Heart left ventricle (tissue), 16 donors: ENCODE measurements around the gene UBAP1L. TPM values are rescaled to one million over a fixed set of nuclear protein-coding genes. Genes with fewer than 3 reads are reported as not detected.

ENCODE experiments used
- ATAC-seq, 4 donors: fragments of 200-7000 bp; cut with Tn5 transposase; one replicate each; pipeline ENCODE4 v1.9.1; 2020 to 2022; ENCODE audit warnings: moderate library complexity in 4 of 4, mild to moderate bottlenecking in 3 of 4, moderate number of reproducible peaks in 1 of 4
- DNase-seq, 5 donors: peaks; one replicate each; pipeline ENCODE4 v3.0.0-alpha.2; 2020
- H3K27ac ChIP-seq, 12 donors: fragments of 200-600 bp; sonication (generic) in 4 of 12; one replicate each; pipeline versions ENCODE4 v1.5.0 to v1.8.0; 2016 to 2022; ENCODE audit warnings: mild to moderate bottlenecking in 2 of 12
- H3K27me3 ChIP-seq, 9 donors: fragments of 200-600 bp; sonication (generic) in 2 of 9; one replicate each; pipeline versions ENCODE4 v1.5.1 to v1.8.0; 2016 to 2022; ENCODE audit warnings: mild to moderate bottlenecking in 3 of 9
- H3K36me3 ChIP-seq, 9 donors: fragments of 200-600 bp; sonication (generic) in 2 of 9; one replicate each; pipeline versions ENCODE4 v1.5.0 to v1.8.0; 2018 to 2022; ENCODE audit warnings: mild to moderate bottlenecking in 2 of 9
- H3K4me1 ChIP-seq, 12 donors: fragments of 200-600 bp; sonication (generic) in 4 of 12; one replicate each; pipeline versions ENCODE4 v1.5.0 to v1.8.0; 2016 to 2022; ENCODE audit warnings: mild to moderate bottlenecking in 3 of 12
- H3K4me3 ChIP-seq, 12 donors: fragments of 200-600 bp; sonication (generic) in 4 of 12; one replicate each; pipeline versions ENCODE4 v1.5.0 to v1.8.0; 2017 to 2022; ENCODE audit warnings: mild to moderate bottlenecking in 9 of 12, moderate library complexity in 4 of 12
- H3K9me3 ChIP-seq, 12 donors: fragments of 200-600 bp; sonication (generic) in 4 of 12; one replicate each; pipeline versions ENCODE4 v1.5.0 to v1.8.0; 2016 to 2022; ENCODE audit warnings: mild to moderate bottlenecking in 1 of 12
- POLR2A ChIP-seq, 2 donors: fragments of 450-650 bp; IDR thresholded peaks; one replicate each; pipeline ENCODE4 v1.6.1; 2017; ENCODE audit warnings: antibody characterized with exemption in 2 of 2, mild to moderate bottlenecking in 2 of 2, moderate library complexity in 2 of 2
- WGBS, 4 donors: extraction: QIAGEN DNeasy Blood & Tissue Kit in 2 of 4; methylation state at CpG; one replicate each; pipeline versions ENCODE4 v1.1.5 to v1.1.7; 2013 to 2018; 5-methylcytosine and 5-hydroxymethylcytosine counted together
- intact Hi-C, 10 donors: fragments of 100-400 bp; cut with DNase I; formaldehyde crosslinking; loops; one replicate each; pipeline versions ENCODE4 v1.11.1 to v1.14.2; 2022
- polyA plus RNA-seq, 2 donors: library from polyadenylated mRNA; stranded (reverse); fragments of 200-250 nt; gene quantifications; one replicate each; pipeline ENCODE4 v1.2.3, GENCODE V29; 2013
- total RNA-seq, 9 donors: library from RNA; depleted of rRNA in 2 of 9; stranded (reverse); fragments of >200 nt in 2 of 9; fragmentation: NEBNext Ultra II Directional in 3 of 9; extraction: Animal tissue kit (Norgen Biotek cat#: 25700) in 3 of 9; gene quantifications; one replicate each; pipeline versions ENCODE4 v1.1.0 to v1.2.4, GENCODE V29; 2016 to 2023
- TF ChIP-seq, protein P1 (sequence below), 12 donors: fragments of 200-600 bp; sonication (generic) in 4 of 12; IDR thresholded peaks; one replicate each; pipeline versions ENCODE4 v1.5.0 to v1.8.0; 2018 to 2022; ENCODE audit warnings: antibody characterized with exemption in 12 of 12, mild to moderate bottlenecking in 5 of 12
- donor health status: ischemic (EF 13 %, LVEDD 7.1; RV severe dilation, severe dysfunction).
- donor health status: healthy with polysubstance abuse.
- donor health status: DM: no; HTN: yes; CAD: no.
- donor health status: DM: no; HTN: no; CAD: no.
- donor health status: ischemic (EF 25% LVEDD 6.9; RV normal size, moderate dysfunction).
- donor health status: ischemic (EF 25% LVEDD 5.7; RV mildly dilated, moderate dysfunction).
- donor health status: healthy.
- donor health status: DM: yes; HTN: yes; CAD: no.
- donor health status: ischemic (EF 35%, LVEDD 5.7; RV mildly dilated, moderate dysfunction).
- donor health status: nonischemic (EF 11% LVEDD 7.7; RV severe dilation, severe dysfunction).
- donor health status: DM: yes; HTN: yes; CAD: no.
- donor health status: PGD.
- donor health status: ischemic (EF 29% LVEDD 5.4; RV normal size, mild dysfunction).
- donor health status: nonischemic (EF 23%, LVEDD 6.1; RV moderate dilation, normal function).

Gene UBAP1L
- total and polyA plus RNA-seq, 11 donors: 0.51 to 2.2 (median 1.3) TPM

DNA sequence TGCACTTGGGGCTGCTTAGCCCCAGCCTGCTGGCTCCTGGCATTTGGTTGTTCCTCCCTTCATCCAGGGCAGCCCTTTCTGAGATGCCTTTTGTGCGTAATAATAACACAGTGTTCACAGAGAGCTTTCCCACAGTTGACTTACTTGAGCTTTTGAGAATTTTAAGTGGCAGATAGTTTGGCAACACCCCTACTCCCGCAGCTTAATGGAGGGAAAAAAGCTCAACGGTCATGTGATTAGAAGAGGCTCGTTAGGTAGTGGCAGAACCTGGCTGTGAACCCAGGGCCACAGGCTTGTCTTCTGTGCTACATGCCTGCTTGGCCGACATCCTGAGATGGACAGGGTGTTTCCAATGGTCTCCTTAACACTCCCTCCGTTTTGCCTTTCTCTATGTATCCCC lies 33.7 kb downstream of the UBAP1L start:
- DNase-seq: peak in 2 of 5 donors; percentile 32 to 52
- Histone ChIP-seq H3K27ac (peak overlapping the region in 9 of 12 donors; percentile 32 to 92 (median 64)), H3K36me3 (no peaks in the 10 kb centered on the region), H3K4me3 (no peak overlapping the region), H3K4me1 (peaks cover 8 to 88% (median 44%) of the 10 kb centered on the region in 12 donors), H3K27me3 (peaks cover 0 to 20% (median 0%) of the 10 kb centered on the region in 9 donors), H3K9me3 (no peaks in the 10 kb centered on the region)
- intact Hi-C loops: loop anchor here in 2 of 10 donors (10.0 kb wide), 1 partner anchor 46 kb away; no protein-coding TSS in a partner anchor
- TF ChIP-seq, protein P1, sequence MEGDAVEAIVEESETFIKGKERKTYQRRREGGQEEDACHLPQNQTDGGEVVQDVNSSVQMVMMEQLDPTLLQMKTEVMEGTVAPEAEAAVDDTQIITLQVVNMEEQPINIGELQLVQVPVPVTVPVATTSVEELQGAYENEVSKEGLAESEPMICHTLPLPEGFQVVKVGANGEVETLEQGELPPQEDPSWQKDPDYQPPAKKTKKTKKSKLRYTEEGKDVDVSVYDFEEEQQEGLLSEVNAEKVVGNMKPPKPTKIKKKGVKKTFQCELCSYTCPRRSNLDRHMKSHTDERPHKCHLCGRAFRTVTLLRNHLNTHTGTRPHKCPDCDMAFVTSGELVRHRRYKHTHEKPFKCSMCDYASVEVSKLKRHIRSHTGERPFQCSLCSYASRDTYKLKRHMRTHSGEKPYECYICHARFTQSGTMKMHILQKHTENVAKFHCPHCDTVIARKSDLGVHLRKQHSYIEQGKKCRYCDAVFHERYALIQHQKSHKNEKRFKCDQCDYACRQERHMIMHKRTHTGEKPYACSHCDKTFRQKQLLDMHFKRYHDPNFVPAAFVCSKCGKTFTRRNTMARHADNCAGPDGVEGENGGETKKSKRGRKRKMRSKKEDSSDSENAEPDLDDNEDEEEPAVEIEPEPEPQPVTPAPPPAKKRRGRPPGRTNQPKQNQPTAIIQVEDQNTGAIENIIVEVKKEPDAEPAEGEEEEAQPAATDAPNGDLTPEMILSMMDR (IDR thresholded peaks at IDR 0.05): no peak
- TF ChIP-seq POLR2A (IDR thresholded peaks at IDR 0.05): no peak
- peak; percentile 39 to 68 (median 55) for ATAC-seq
- 35 to 52% (median 47%) methylated on average over 6 of the region's 6 CpGs for WGBS, 4 donors

DNA sequence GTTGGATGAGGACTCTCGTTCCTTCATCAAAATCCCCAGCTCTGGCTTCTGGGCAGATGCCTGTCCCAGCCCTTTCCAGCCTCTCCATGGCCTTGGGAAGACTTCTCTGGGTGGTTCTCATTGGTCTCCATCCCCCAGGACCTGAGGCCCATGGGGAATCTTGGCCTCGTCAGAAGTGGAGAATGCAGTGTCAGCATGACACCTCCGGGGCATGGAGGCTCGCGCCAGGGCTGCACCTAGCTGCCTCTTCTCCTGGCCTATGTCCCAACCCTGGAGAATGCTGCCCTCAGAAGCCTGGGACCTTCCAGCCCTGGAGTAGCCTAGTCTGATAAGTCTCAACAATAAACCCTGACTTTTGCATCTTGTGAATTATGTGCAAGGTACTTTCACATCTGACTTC lies 35.4 kb downstream of the UBAP1L start:
- WGBS, 4 donors: 69 to 84% (median 74%) methylated on average over 1 to 5 of the region's 5 CpGs
- no peak for ATAC-seq

DNA sequence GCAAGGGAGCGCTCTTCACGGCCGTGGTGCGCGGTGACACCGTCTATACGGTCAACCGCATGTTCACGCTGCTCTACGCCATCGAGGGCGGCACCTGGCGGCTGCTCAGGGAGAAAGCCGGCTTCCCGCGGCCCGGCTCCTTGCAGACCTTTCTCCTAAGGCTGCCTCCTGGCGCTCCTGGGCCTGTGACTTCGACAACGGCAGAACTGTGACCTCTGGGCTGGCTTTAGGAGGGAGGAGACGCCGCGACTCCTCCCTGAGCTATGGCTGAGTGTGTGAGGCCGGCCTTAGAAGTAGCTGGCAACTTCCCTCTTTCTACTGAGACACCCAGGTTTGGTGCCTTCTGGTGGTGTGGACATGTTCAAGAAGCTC lies 37.0 kb downstream of the UBAP1L start:
- 10 to 30% (median 21%) methylated on average over 7 to 24 of the region's 24 CpGs for WGBS, 4 donors
- ATAC-seq: peak; percentile 5 to 61 (median 58)
- Histone ChIP-seq H3K4me3 (peak overlapping the region in 5 of 12 donors; percentile 2 to 26 (median 16)), H3K36me3 (no peaks in the 10 kb centered on the region), H3K27ac (peak overlapping the region in 5 of 12 donors; percentile 35 to 86 (median 73)), H3K9me3 (no peaks in the 10 kb centered on the region), H3K4me1 (peaks cover 7 to 74% (median 32%) of the 10 kb centered on the region in 12 donors), H3K27me3 (peaks cover 0 to 20% (median 0%) of the 10 kb centered on the region in 9 donors)
- DNase-seq: peak; percentile 61 to 85 (median 73)
- TF ChIP-seq, protein P1 (IDR thresholded peaks at IDR 0.05): peak; percentile 42 to 71 (median 60)
- TF ChIP-seq POLR2A (IDR thresholded peaks at IDR 0.05): no peak
- intact Hi-C loops: loop anchor here in 2 of 10 donors (2.0 kb wide), 2 partner anchors 23 to 47 kb away; no protein-coding TSS in a partner anchor

More for the DNA sequence above, 35.4 kb downstream of the UBAP1L start:
- Histone ChIP-seq H3K27ac (peak overlapping the region in 3 of 12 donors; percentile 43 to 62 (median 51)), H3K4me1 (peaks cover 7 to 75% (median 33%) of the 10 kb centered on the region in 12 donors), H3K36me3 (no peaks in the 10 kb centered on the region), H3K9me3 (no peaks in the 10 kb centered on the region), H3K27me3 (peaks cover 0 to 20% (median 0%) of the 10 kb centered on the region in 9 donors), H3K4me3 (no peak overlapping the region)
- DNase-seq: peak in 1 of 5 donors; percentile 3
- intact Hi-C loops: loop anchor here in 1 of 10 donors (2.0 kb wide), 1 partner anchor 25 kb away; no protein-coding TSS in a partner anchor
- TF ChIP-seq POLR2A (IDR thresholded peaks at IDR 0.05): no peak
- TF ChIP-seq, protein P1 (IDR thresholded peaks at IDR 0.05): no peak

DNA sequence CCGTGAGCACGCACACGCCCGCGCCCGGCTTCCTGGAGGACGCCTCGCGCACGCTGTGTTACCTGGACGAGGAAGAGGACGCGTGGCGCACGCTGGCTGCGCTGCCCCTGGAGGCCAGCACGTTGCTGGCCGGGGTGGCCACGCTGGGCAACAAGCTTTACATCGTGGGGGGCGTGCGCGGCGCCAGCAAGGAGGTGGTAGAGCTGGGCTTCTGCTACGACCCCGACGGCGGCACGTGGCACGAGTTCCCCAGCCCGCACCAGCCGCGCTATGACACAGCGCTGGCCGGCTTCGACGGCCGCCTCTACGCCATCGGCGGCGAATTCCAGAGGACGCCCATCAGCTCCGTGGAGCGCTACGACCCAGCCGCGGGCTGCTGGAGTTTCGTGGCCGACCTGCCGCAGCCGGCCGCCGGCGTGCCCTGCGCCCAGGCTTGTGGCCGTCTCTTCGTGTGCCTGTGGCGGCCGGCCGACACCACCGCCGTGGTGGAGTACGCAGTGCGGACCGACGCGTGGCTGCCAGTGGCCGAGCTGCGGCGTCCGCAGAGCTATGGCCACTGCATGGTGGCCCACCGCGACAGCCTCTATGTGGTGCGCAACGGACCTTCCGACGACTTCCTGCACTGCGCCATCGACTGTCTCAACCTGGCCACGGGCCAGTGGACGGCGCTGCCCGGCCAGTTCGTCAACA lies 37.6 kb downstream of the UBAP1L start:
- no peaks in the 10 kb centered on the region for H3K9me3 ChIP-seq
- TF ChIP-seq, protein P1 (IDR thresholded peaks at IDR 0.05): no peak
- TF ChIP-seq POLR2A (IDR thresholded peaks at IDR 0.05): no peak
- H3K36me3 ChIP-seq: no peaks in the 10 kb centered on the region
- intact Hi-C loops: loop anchor here in 1 of 10 donors (2.0 kb wide), 1 partner anchor 47 kb away; no protein-coding TSS in a partner anchor
- DNase-seq (peak in 1 of 5 donors; percentile 51), ATAC-seq (peak in 1 of 4 donors; percentile 4)
- peak overlapping the region in 8 of 12 donors; percentile 57 to 86 (median 76) for H3K27ac ChIP-seq
- peak overlapping the region in 5 of 12 donors; percentile 2 to 26 (median 16) for H3K4me3 ChIP-seq
- peaks cover 0 to 20% (median 0%) of the 10 kb centered on the region in 9 donors for H3K27me3 ChIP-seq
- H3K4me1 ChIP-seq: peaks cover 2 to 74% (median 29%) of the 10 kb centered on the region in 12 donors
- 61 to 75% (median 65%) methylated on average over 46 to 85 of the region's 85 CpGs for WGBS, 4 donors
